Activated CD4-positive, alpha-beta T cell treated with anti-CD3 and anti-CD28 coated beads, Interleukin-2, amount 10 ng/mL, durations not matched to agents 7 days and 5 days (primary cell): ENCODE measurements around the gene GREM2. TPM values are rescaled to one million over a fixed set of nuclear protein-coding genes. Genes with fewer than 3 reads are reported as not detected.

Experiments used
- CTCF ChIA-PET: fragments of 350-600 bp; sonication (Branson Sonifier 250); formaldehyde crosslinking; loops from one replicate; lab custom pipeline; 2021; ENCODE audit warnings: antibody characterized with exemption; lab: Charles Lee
- POLR2A ChIA-PET: fragments of 350-600 bp; sonication (Branson Sonifier 250); formaldehyde crosslinking; loops from one replicate; lab custom pipeline; 2021; ENCODE audit warnings: antibody characterized with exemption; lab: Charles Lee
- DNase-seq: peaks from one replicate; pipeline ENCODE4 v3.0.0-alpha.2; 2020
- H3K27ac Mint-ChIP-seq: one replicate; pipeline ENCODE4 v1.8.0; 2021; ENCODE audit warnings: mild to moderate bottlenecking, moderate library complexity, mixed read lengths
- H3K27me3 Mint-ChIP-seq: one replicate; pipeline ENCODE4 v1.8.0; 2021; ENCODE audit warnings: mixed read lengths
- H3K36me3 Mint-ChIP-seq: one replicate; pipeline ENCODE4 v1.8.0; 2021; ENCODE audit warnings: low read depth, mixed read lengths
- H3K4me1 Mint-ChIP-seq: one replicate; pipeline ENCODE4 v1.8.0; 2021; ENCODE audit warnings: mixed read lengths
- H3K4me3 Mint-ChIP-seq: one replicate; pipeline ENCODE4 v1.8.0; 2021; ENCODE audit warnings: mild to moderate bottlenecking, moderate library complexity, mixed read lengths
- H3K9me3 Mint-ChIP-seq: one replicate; pipeline ENCODE4 v1.8.0; 2021; ENCODE audit warnings: mixed read lengths
- total RNA-seq, 2 experiments: library from RNA; stranded (reverse); gene quantifications; one replicate each; pipeline ENCODE4 v1.2.3, GENCODE V29; 2021

Gene GREM2
- total RNA-seq, 2 experiments from 2014 or later = 0.42 to 0.52 TPM

DNA sequence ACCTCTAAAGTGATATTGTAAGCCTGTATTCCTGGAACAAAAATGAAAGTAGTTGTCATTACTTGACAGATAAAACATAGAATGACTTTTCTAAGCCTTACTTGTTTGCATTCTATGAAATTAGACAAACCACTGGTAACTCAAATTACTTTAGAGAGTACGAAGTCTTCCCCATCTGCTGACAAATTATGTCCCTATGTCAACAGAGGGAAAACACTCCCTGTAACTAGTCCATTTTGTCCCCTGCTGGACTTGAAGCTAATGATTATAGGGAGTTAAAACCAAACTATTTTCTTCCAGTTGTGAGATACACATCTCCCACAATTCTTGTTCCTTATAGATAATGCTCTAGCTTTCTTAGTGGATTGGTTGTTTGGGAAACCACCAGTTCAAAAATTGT lies 39.6 kb downstream of the GREM2 start:
- CTCF ChIA-PET = no interaction called here
- Mint-ChIP-seq H3K4me1 (peaks cover 10% of the 10 kb centered on the region), H3K27me3 (no peaks in the 10 kb centered on the region), H3K9me3 (peaks cover 14% of the 10 kb centered on the region), H3K27ac (no peak overlapping the region), H3K4me3 (no peak overlapping the region), H3K36me3 (no peaks in the 10 kb centered on the region)
- POLR2A ChIA-PET = no interaction called here
- no peak for DNase-seq

DNA sequence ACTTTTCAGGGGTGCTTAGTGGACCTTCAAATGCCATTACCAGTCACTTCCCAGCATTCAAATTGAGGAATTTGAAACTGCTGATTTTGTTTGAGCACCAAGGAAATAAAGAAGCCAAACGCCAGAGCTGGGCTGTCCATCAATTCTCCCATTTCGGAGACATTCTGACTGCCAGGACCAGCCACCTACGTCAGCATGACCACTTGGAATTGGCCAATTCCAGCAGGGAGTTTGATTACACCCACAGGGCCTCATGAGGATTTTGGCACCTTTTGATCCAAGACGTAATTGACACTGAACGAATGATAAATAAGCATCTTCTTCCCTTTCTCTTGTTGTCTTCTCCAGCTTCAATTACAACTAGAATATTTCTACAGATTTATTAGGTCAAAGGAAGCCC lies 40.2 kb downstream of the GREM2 start:
- ChIA-PET POLR2A (no interaction called here), CTCF (no interaction called here)
- Mint-ChIP-seq H3K9me3 (peaks cover 14% of the 10 kb centered on the region), H3K4me1 (peaks cover 9% of the 10 kb centered on the region), H3K4me3 (no peak overlapping the region), H3K27ac (no peak overlapping the region), H3K27me3 (no peaks in the 10 kb centered on the region), H3K36me3 (no peaks in the 10 kb centered on the region)
- DNase-seq = no peak

DNA sequence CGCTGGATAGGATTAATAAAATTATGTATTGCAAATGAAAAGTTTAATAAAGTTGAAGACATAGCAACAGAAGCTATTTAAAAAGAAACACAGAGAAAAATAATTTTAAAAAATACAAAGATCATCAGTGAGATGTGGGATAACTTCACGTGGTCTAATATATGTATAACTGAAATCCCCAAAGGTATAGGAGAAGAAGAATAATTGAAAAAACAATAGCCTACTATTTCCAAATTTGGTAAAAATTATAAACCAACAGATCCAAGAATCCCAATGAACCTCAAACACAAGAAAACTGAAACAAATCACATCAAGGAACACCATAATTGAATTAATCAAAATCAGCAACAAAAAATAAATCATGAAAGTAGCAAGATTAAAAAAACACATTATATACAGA lies 44.9 kb downstream of the GREM2 start:
- ChIA-PET POLR2A (no interaction called here), CTCF (no interaction called here)
- Mint-ChIP-seq H3K27ac (no peak overlapping the region), H3K9me3 (no peaks in the 10 kb centered on the region), H3K4me1 (no peaks in the 10 kb centered on the region), H3K4me3 (no peak overlapping the region), H3K27me3 (no peaks in the 10 kb centered on the region), H3K36me3 (no peaks in the 10 kb centered on the region)
- DNase-seq = no peak

DNA sequence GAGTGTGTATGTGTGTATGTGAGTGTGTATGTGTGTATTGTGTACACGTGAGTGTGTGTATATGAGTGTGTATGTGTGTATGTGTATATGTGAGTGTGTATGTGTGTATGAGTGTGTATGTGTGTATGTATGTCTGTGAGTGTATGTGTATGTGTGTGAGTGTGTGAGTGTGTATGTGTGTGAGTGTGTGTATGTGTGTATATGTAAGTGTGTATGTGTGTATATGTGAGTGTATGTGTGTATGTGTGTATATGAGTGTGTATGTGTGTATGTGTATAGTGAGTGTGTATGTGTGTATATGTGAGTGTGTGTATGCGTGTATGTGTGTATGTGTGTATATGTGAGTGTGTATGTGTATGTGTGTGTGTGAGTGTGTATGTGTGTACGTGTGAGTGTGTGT lies 49.2 kb downstream of the GREM2 start:
- POLR2A ChIA-PET = no interaction called here
- no peaks in the 10 kb centered on the region for H3K27me3 Mint-ChIP-seq
- H3K9me3 Mint-ChIP-seq = peaks cover 3% of the 10 kb centered on the region
- DNase-seq = no peak
- H3K4me1 Mint-ChIP-seq = no peaks in the 10 kb centered on the region
- no peak overlapping the region for H3K4me3 Mint-ChIP-seq
- CTCF ChIA-PET = no interaction called here
- no peak overlapping the region for H3K27ac Mint-ChIP-seq
- no peaks in the 10 kb centered on the region for H3K36me3 Mint-ChIP-seq

DNA sequence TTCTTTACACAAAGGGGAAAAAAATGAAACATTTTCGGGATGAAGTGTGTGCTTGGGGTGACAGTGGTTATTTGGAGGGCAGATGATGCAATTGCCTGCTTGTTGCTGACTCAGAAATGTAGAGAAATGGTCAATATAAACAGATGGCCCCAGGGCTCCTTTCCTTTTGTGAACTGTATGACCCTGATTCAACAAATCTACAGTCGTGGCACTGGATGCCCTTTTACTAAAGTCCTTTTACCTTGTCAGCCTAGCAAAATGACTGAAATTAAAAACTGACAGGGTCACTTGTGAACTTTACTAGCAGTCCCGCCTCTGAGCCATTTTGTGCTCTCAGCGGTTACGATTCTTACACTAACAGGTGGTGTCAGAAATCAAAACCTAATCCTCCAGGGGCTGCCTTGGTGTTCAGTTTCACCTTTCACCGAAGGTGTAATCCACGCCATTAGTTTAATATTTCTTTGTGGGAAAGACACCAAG lies 49.8 kb downstream of the GREM2 start:
- no peaks in the 10 kb centered on the region for H3K4me1 Mint-ChIP-seq
- CTCF ChIA-PET = no interaction called here
- no peak for DNase-seq
- H3K27ac Mint-ChIP-seq = no peak overlapping the region
- H3K9me3 Mint-ChIP-seq = peaks cover 3% of the 10 kb centered on the region
- H3K4me3 Mint-ChIP-seq = no peak overlapping the region
- H3K36me3 Mint-ChIP-seq = no peaks in the 10 kb centered on the region
- no peaks in the 10 kb centered on the region for H3K27me3 Mint-ChIP-seq
- POLR2A ChIA-PET = no interaction called here

DNA sequence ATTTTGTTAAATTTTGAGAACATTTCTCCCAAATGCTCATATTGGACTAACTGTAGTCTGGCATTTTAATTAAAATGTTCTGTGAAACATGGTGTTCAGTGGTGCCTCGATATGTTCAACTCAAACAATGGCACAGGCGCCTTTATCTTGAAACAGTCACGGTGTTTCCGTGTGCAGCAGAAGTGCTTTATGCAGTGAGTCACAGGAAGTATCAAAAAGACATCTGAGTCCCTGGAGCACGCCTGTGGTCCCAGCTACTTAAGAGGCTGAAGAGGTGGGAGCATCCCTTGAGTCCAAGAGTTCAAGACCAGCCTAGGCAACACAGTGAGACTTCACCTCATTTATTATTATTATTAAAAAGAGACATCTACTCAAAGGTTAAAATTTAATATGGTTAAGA lies 52.2 kb downstream of the GREM2 start:
- no peaks in the 10 kb centered on the region for H3K36me3 Mint-ChIP-seq
- H3K4me1 Mint-ChIP-seq = no peaks in the 10 kb centered on the region
- H3K27me3 Mint-ChIP-seq = no peaks in the 10 kb centered on the region
- ChIA-PET CTCF (no interaction called here), POLR2A (no interaction called here)
- peaks cover 3% of the 10 kb centered on the region for H3K9me3 Mint-ChIP-seq
- no peak for DNase-seq
- no peak overlapping the region for H3K27ac Mint-ChIP-seq
- H3K4me3 Mint-ChIP-seq = no peak overlapping the region

GRCh38 chr1:240555524-240555923 lies 56.4 kb downstream of the GREM2 start:
- Mint-ChIP-seq H3K4me3 (no peak overlapping the region), H3K4me1 (no peaks in the 10 kb centered on the region), H3K36me3 (no peaks in the 10 kb centered on the region), H3K27ac (no peak overlapping the region), H3K27me3 (no peaks in the 10 kb centered on the region), H3K9me3 (no peaks in the 10 kb centered on the region)
- DNase-seq = no peak
- ChIA-PET POLR2A (no interaction called here), CTCF (no interaction called here)

GRCh38 chr1:240553351-240553750 lies 58.6 kb downstream of the GREM2 start:
- Mint-ChIP-seq H3K36me3 (no peaks in the 10 kb centered on the region), H3K27me3 (no peaks in the 10 kb centered on the region), H3K4me1 (no peaks in the 10 kb centered on the region), H3K9me3 (no peaks in the 10 kb centered on the region), H3K4me3 (no peak overlapping the region), H3K27ac (no peak overlapping the region)
- ChIA-PET CTCF (interaction anchor here (1.4 kb wide), 1 partner anchor 19 kb away, joined by 3 read pairs; no protein-coding TSS in a partner anchor), POLR2A (no interaction called here)
- no peak for DNase-seq

GRCh38 chr1:240539769-240540414 lies 72.1 kb downstream of the GREM2 start:
- peaks cover 8% of the 10 kb centered on the region for H3K4me1 Mint-ChIP-seq
- H3K36me3 Mint-ChIP-seq = no peaks in the 10 kb centered on the region
- CTCF ChIA-PET = no interaction called here
- no peak overlapping the region for H3K27ac Mint-ChIP-seq
- DNase-seq = no peak
- peaks cover 13% of the 10 kb centered on the region for H3K9me3 Mint-ChIP-seq
- H3K4me3 Mint-ChIP-seq = no peak overlapping the region
- POLR2A ChIA-PET = no interaction called here
- H3K27me3 Mint-ChIP-seq = no peaks in the 10 kb centered on the region

DNA sequence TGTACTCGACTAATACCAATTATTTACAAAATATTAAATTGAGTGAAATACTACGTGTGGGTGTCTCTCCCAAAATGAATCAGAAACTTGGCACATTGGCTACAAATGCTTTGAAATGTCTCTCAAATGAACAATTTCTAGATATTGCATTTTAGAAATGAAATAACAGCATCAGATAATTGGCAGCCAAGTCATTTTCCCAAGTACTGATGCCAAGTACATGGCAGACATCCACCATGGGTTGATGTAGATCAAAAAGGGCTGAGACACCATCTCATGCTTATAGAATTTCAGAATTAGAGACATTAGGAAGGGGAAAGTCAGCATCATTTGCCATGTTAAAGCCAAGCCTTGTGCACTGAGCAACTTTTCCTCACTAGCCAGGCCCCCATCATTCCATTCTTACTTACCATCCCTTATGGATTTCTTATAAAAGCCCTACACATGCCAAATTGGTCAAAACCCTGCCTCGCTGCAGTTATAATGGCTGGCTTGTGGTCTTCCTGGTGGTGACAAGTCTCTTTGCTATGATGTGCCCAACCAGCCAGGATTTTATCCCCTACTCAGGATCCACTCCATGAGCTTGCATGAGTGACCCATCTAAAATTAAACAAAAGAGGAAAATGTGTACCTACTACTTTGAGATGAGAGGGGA lies 73.1 kb downstream of the GREM2 start:
- ChIA-PET POLR2A (no interaction called here), CTCF (no interaction called here)
- H3K27ac Mint-ChIP-seq = no peak overlapping the region
- peaks cover 8% of the 10 kb centered on the region for H3K4me1 Mint-ChIP-seq
- no peak for DNase-seq
- peaks cover 12% of the 10 kb centered on the region for H3K9me3 Mint-ChIP-seq
- no peaks in the 10 kb centered on the region for H3K36me3 Mint-ChIP-seq
- no peaks in the 10 kb centered on the region for H3K27me3 Mint-ChIP-seq
- no peak overlapping the region for H3K4me3 Mint-ChIP-seq

DNA sequence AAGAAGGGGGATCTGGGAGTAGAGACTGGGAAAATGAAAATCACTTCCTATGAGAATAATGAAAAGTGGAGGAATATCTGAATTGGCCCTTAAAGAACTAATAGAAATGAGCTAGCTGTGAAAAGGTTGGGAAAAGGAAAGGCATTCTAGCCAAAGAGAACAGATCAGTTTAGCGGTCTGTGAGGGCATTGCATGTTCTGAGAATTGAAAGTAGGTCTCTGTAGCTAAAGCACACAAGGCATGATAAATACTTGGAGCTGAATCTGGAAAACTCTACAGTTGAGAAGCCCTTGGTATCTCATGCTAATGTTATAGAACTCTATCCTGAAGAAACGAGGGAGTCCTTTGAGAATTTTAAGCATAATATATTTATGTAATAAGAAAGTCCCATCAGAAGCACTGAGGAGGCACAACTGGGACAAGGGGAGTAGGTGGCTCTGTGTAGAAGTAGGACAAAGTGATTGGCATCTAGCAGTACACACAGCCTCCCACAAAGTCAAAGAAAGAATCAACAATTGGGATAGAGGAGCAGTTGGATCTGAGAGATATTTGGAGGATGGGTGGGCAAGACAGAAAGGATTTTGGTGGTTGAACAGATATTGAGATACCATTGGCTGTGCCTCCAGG lies 78.7 kb downstream of the GREM2 start:
- H3K4me3 Mint-ChIP-seq = no peak overlapping the region
- CTCF ChIA-PET = no interaction called here

DNA sequence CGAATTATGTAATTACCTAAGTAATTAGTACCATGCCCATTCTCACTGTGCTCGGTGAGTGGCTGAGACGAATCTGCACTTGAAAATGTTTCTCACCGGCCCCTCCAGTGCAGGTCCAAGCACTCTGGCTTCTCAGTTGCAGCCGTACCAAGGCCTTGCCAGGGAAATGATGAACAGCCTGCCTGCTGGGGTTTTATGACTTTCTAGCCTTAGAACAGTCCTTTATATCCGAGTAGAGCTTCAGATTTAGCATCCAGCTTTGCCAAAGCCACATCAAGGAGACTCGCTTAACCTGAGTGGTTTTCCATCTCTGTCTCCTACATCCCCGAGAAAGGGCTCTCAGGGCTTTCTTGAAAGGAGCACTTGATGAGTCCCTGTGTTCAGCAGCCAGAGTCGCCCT lies 83.4 kb downstream of the GREM2 start:
- Mint-ChIP-seq H3K36me3 (no peaks in the 10 kb centered on the region), H3K27ac (no peak overlapping the region), H3K27me3 (no peaks in the 10 kb centered on the region), H3K9me3 (peaks cover 2% of the 10 kb centered on the region), H3K4me3 (no peak overlapping the region), H3K4me1 (no peaks in the 10 kb centered on the region)
- ChIA-PET CTCF (no interaction called here), POLR2A (no interaction called here)
- no peak for DNase-seq

More for the DNA sequence above, 78.7 kb downstream of the GREM2 start:
- Mint-ChIP-seq H3K27me3 (no peaks in the 10 kb centered on the region), H3K4me1 (no peaks in the 10 kb centered on the region), H3K27ac (no peak overlapping the region), H3K36me3 (no peaks in the 10 kb centered on the region), H3K9me3 (peaks cover 8% of the 10 kb centered on the region)
- DNase-seq = no peak
- POLR2A ChIA-PET = no interaction called here

DNA sequence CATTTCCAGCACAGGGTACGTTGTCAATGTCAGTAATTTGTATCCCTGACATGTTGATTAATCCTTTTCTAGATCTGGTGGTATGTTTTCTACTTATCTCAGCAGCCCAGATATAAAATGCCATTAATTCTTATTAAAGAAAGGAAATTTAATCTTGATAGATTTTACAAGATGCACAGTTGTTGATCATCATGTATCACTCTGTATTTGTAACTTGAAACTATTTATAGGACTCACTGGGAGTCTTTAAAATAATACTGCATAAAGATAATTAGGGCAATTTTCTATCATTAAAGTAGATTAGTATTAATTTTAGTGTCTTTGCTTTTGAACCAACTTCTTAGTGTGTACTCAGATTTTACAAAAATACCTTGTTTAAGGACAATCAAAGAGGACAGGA lies 84.9 kb downstream of the GREM2 start:
- POLR2A ChIA-PET = no interaction called here
- CTCF ChIA-PET = no interaction called here

More for the DNA sequence above, 84.9 kb downstream of the GREM2 start:
- H3K4me3 Mint-ChIP-seq = no peak overlapping the region
- H3K36me3 Mint-ChIP-seq = no peaks in the 10 kb centered on the region
- no peak for DNase-seq
- H3K27me3 Mint-ChIP-seq = no peaks in the 10 kb centered on the region
- no peaks in the 10 kb centered on the region for H3K4me1 Mint-ChIP-seq
- no peak overlapping the region for H3K27ac Mint-ChIP-seq
- H3K9me3 Mint-ChIP-seq = peaks cover 2% of the 10 kb centered on the region
